Measurements from ENCODE around the gene VCP. TPM values are rescaled to one million over a fixed set of nuclear protein-coding genes. Genes with fewer than 3 reads are reported as not detected.

Gene VCP
- total RNA-seq, 1 donor from 2014 or later = 244 TPM

- no peak for DNase-seq (ENCODE audit: low read depth)
Observed at GRCh38 chr9:35067056-35067455, 5.4 kb downstream of the VCP start.

GRCh38 chr9:35060548-35061207 lies 11.7 kb downstream of the VCP start:
- TF ChIP-seq CTCF (conservative IDR thresholded peaks at IDR 0.05; ENCODE audit: low read depth, low read length) = no peak

More at GRCh38 chr9:35067056-35067455, 5.4 kb downstream of the VCP start:
- H3K4me3 ChIP-seq (ENCODE audit: low read depth, low read length) = no peak overlapping the region
- no peak for TF ChIP-seq CTCF (conservative IDR thresholded peaks at IDR 0.05; ENCODE audit: low read depth, low read length)

GRCh38 chr9:35059438-35059837 lies 13.0 kb downstream of the VCP start:
- H3K4me3 ChIP-seq (ENCODE audit: low read depth, low read length) = no peak overlapping the region
- TF ChIP-seq CTCF (conservative IDR thresholded peaks at IDR 0.05; ENCODE audit: low read depth, low read length) = no peak
- DNase-seq (ENCODE audit: low read depth) = no peak

More at GRCh38 chr9:35060548-35061207, 11.7 kb downstream of the VCP start:
- no peak for DNase-seq (ENCODE audit: low read depth)
- no peak overlapping the region for H3K4me3 ChIP-seq (ENCODE audit: low read depth, low read length)

GRCh38 chr9:35057271-35057620 lies 15.2 kb downstream of the VCP start:
- DNase-seq (ENCODE audit: low read depth) = no peak
- TF ChIP-seq CTCF (conservative IDR thresholded peaks at IDR 0.05; ENCODE audit: low read depth, low read length) = no peak
- no peak overlapping the region for H3K4me3 ChIP-seq (ENCODE audit: low read depth, low read length)

- DNase-seq (ENCODE audit: low read depth) = no peak
- no peak overlapping the region for H3K4me3 ChIP-seq (ENCODE audit: low read depth, low read length)
- no peak for TF ChIP-seq CTCF (conservative IDR thresholded peaks at IDR 0.05; ENCODE audit: low read depth, low read length)
Observed at GRCh38 chr9:35056571-35057270, 15.7 kb downstream of the VCP start.

GRCh38 chr9:35054871-35055644 lies 17.4 kb downstream of the VCP start:
- DNase-seq (ENCODE audit: low read depth) = no peak
- H3K4me3 ChIP-seq (ENCODE audit: low read depth, low read length) = no peak overlapping the region
- no peak for TF ChIP-seq CTCF (conservative IDR thresholded peaks at IDR 0.05; ENCODE audit: low read depth, low read length)
